Testis (tissue), 3 donors: Measurements from ENCODE around the gene TBC1D5. TPM values are rescaled to one million over a fixed set of nuclear protein-coding genes. Genes with fewer than 3 reads are reported as not detected.
"Not testable (repeated sequence)": the region's sequence is repeated elsewhere in the genome, so short reads cannot be mapped to it uniquely, and the experiment has no call there.

Experiments
- DNase-seq: peaks from one replicate; pipeline ENCODE4 v3.0.0-alpha.2; 2019
- H3K27ac ChIP-seq, 2 donors: fragments of 200-600 bp; sonication (generic); one replicate each; pipeline ENCODE4 v1.5.1; 2019
- H3K27me3 ChIP-seq: fragments of 200-600 bp; sonication (generic); one replicate; pipeline ENCODE4 v1.5.1; 2019
- H3K36me3 ChIP-seq: fragments of 200-600 bp; sonication (generic); one replicate; pipeline ENCODE4 v1.5.1; 2017; ENCODE audit warnings: low read depth; ENCODE audit errors: missing control alignments
- H3K4me1 ChIP-seq: fragments of 200-600 bp; sonication (generic); one replicate; pipeline ENCODE4 v1.5.1; 2019
- H3K4me3 ChIP-seq, 2 donors: fragments of 200-600 bp; sonication (generic); one replicate each; pipeline ENCODE4 v1.5.1; 2017 to 2019
- H3K9me3 ChIP-seq: fragments of 200-600 bp; sonication (generic); one replicate; pipeline ENCODE4 v1.5.1; 2017
- CTCF ChIP-seq, 3 experiments: fragments of 450-650 bp in 2 of 3; fragments of 200-600 bp in 1 of 3; sonication (generic) in 1 of 3; IDR thresholded peaks; one replicate each; pipeline ENCODE4 v1.5.1; 2016 to 2019; ENCODE audit warnings: antibody characterized with exemption in 3 of 3, mild to moderate bottlenecking in 2 of 3, moderate library complexity in 1 of 3
- POLR2A ChIP-seq: fragments of 450-650 bp; IDR thresholded peaks from one replicate; pipeline ENCODE4 v1.6.1; 2017; ENCODE audit warnings: antibody characterized with exemption, mild to moderate bottlenecking, moderate library complexity
- WGBS, 2 donors: methylation state at CpG; one replicate each; pipeline ENCODE4 v1.1.5; 2018; 5-methylcytosine and 5-hydroxymethylcytosine counted together
- intact Hi-C: fragments of 100-400 bp; cut with DNase I; formaldehyde crosslinking; loops from one replicate; pipeline ENCODE4 v1.15.1; 2023; ENCODE audit warnings: low total_unique reads
- polyA plus RNA-seq: library from polyadenylated mRNA; stranded (reverse); fragments of 350-450 nt; fragmentation: Illumina TruSeq; extraction: RNeasy Lipid Tissue Mini Kit (QIAGEN cat#74804); gene quantifications from one replicate; pipeline ENCODE4 v1.2.3, GENCODE V29; 2014; ENCODE audit warnings: low read depth, low replicate concordance; ENCODE audit not compliant: insufficient read depth
- total RNA-seq, 2 donors: library from RNA; depleted of rRNA; stranded (reverse); fragments of >200 nt; gene quantifications; one replicate each; pipeline ENCODE4 v1.2.3, GENCODE V29; 2016

TBC1D5 gene
- total and polyA plus RNA-seq, 3 donors from 2014 or later: 47.8 to 98.1 (median 95.4) TPM

GRCh38 chr3:17775073-17775472 lies 32.6 kb upstream of the TBC1D5 start:
- WGBS, 2 donors: 84 to 95% methylated on average over 8 of the region's 8 CpGs
- H3K4me1 ChIP-seq: no peaks in the 10 kb centered on the region

GRCh38 chr3:17774180-17774910 lies 31.9 kb upstream of the TBC1D5 start:
- H3K9me3 ChIP-seq, H3K36me3 ChIP-seq, intact Hi-C loops, H3K27me3 ChIP-seq, H3K27ac ChIP-seq, H3K4me3 ChIP-seq, DNase-seq, H3K4me1 ChIP-seq: not testable (repeated sequence)
- WGBS, 2 donors: 88% methylated on average over 10 of the region's 10 CpGs

More at GRCh38 chr3:17775073-17775472, 32.6 kb upstream of the TBC1D5 start:
- TF ChIP-seq POLR2A: no peak
- no peak for TF ChIP-seq CTCF (IDR thresholded peaks at IDR 0.05)
- intact Hi-C loops: no loop called here
- H3K27me3 ChIP-seq: no peaks in the 10 kb centered on the region
- DNase-seq: no peak
- H3K4me3 ChIP-seq: no peak overlapping the region
- no peak overlapping the region for H3K27ac ChIP-seq
- no peaks in the 10 kb centered on the region for H3K36me3 ChIP-seq
- no peaks in the 10 kb centered on the region for H3K9me3 ChIP-seq

- no peaks in the 10 kb centered on the region for H3K4me1 ChIP-seq
- DNase-seq: no peak
- H3K36me3 ChIP-seq: no peaks in the 10 kb centered on the region
- intact Hi-C loops: no loop called here
- H3K9me3 ChIP-seq: no peaks in the 10 kb centered on the region
- no peak overlapping the region for H3K4me3 ChIP-seq
- H3K27ac ChIP-seq: no peak overlapping the region
- 89 to 96% methylated on average over 3 of the region's 3 CpGs for WGBS, 2 donors
- TF ChIP-seq POLR2A (no peak), CTCF (IDR thresholded peaks at IDR 0.05) (no peak)
- H3K27me3 ChIP-seq: no peaks in the 10 kb centered on the region
Measured at GRCh38 chr3:17772556-17772955, 30.1 kb upstream of the TBC1D5 start.

GRCh38 chr3:17771177-17772017 lies 29.0 kb upstream of the TBC1D5 start:
- Histone ChIP-seq H3K27me3 (no peaks in the 10 kb centered on the region), H3K36me3 (no peaks in the 10 kb centered on the region), H3K27ac (no peak overlapping the region), H3K4me3 (no peak overlapping the region), H3K9me3 (no peaks in the 10 kb centered on the region), H3K4me1 (no peaks in the 10 kb centered on the region)
- TF ChIP-seq CTCF (IDR thresholded peaks at IDR 0.05): no peak
- no peak for TF ChIP-seq POLR2A
- DNase-seq: no peak
- 79 to 85% methylated on average over 2 of the region's 2 CpGs for WGBS, 2 donors
- intact Hi-C loops: no loop called here

- H3K27ac ChIP-seq: no peak overlapping the region
- H3K9me3 ChIP-seq: no peaks in the 10 kb centered on the region
- no peaks in the 10 kb centered on the region for H3K4me1 ChIP-seq
- intact Hi-C loops: no loop called here
- no peak overlapping the region for H3K4me3 ChIP-seq
- no peaks in the 10 kb centered on the region for H3K27me3 ChIP-seq
- no peaks in the 10 kb centered on the region for H3K36me3 ChIP-seq
- TF ChIP-seq POLR2A (no peak), CTCF (IDR thresholded peaks at IDR 0.05) (no peak)
- no peak for DNase-seq
Measured at GRCh38 chr3:17770682-17771081, 28.3 kb upstream of the TBC1D5 start.
